Tibial artery (tissue), 4 donors: ENCODE data around the gene RUBCN.

Experiments used
- DNase-seq, 2 donors: peaks; one replicate each; pipeline ENCODE4 v3.0.0-alpha.2; 2019
- H3K27ac ChIP-seq, 2 donors: fragments of 200-600 bp; sonication (generic) in 1 of 2; 1 replicate in 1 of 2; 2 replicates in 1 of 2; pipeline ENCODE4 v1.5.1; 2018 to 2019; ENCODE audit warnings: mild to moderate bottlenecking in 1 of 2
- H3K27me3 ChIP-seq, 2 donors: fragments of 200-600 bp; sonication (generic) in 1 of 2; one replicate each; pipeline versions ENCODE4 v1.5.1 to v1.6.0; 2016 to 2019
- H3K36me3 ChIP-seq, 3 donors: fragments of 200-600 bp; sonication (generic) in 2 of 3; one replicate each; pipeline ENCODE4 v1.5.1; 2016 to 2019; ENCODE audit warnings: mild to moderate bottlenecking in 2 of 3
- H3K4me1 ChIP-seq, 4 donors: fragments of 200-600 bp; sonication (generic) in 2 of 4; 1 replicate in 3 of 4; 2 replicates in 1 of 4; pipeline ENCODE4 v1.5.1; 2016 to 2019
- H3K4me3 ChIP-seq, 2 donors: fragments of 200-600 bp; sonication (generic) in 1 of 2; 1 replicate in 1 of 2; 2 replicates in 1 of 2; pipeline ENCODE4 v1.5.1; 2018 to 2019; ENCODE audit warnings: mild to moderate bottlenecking in 2 of 2
- H3K9me3 ChIP-seq, 3 donors: fragments of 200-600 bp; sonication (generic) in 1 of 3; one replicate each; pipeline ENCODE4 v1.5.1; 2016 to 2019
- CTCF ChIP-seq, 2 experiments: fragments of 200-600 bp in 1 of 2; fragments of 450-650 bp in 1 of 2; IDR thresholded peaks; one replicate each; pipeline ENCODE4 v1.5.1; 2017 to 2019; ENCODE audit warnings: antibody characterized with exemption in 2 of 2, mild to moderate bottlenecking in 1 of 2, moderate library complexity in 1 of 2
- intact Hi-C: fragments of 100-400 bp; cut with DNase I; formaldehyde crosslinking; loops from one replicate; pipeline ENCODE4 v1.15.0; 2023; ENCODE audit warnings: low total_unique reads

RUBCN gene

GRCh38 chr3:197736491-197737318 is at the start of gene RUBCN:
RUBCN (minus strand) TSS chr3:197736904; CDS start chr3:197736719, 185 bp downstream.
- Histone ChIP-seq H3K4me1 (peaks cover 0 to 23% (median 13%) of the 10 kb centered on the region in 4 donors), H3K4me3 (peak within 1 kb of the TSS; percentile 75 to 98)
- intact Hi-C loops = no loop called here

GRCh38 chr3:197784019-197784585 is 47.4 kb upstream of the RUBCN start:
- intact Hi-C loops = no loop called here
- Histone ChIP-seq H3K27me3 (no peaks in the 10 kb centered on the region), H3K27ac (no peak overlapping the region), H3K9me3 (no peaks in the 10 kb centered on the region), H3K4me1 (no peaks in the 10 kb centered on the region), H3K36me3 (peaks cover 20 to 62% (median 38%) of the 10 kb centered on the region in 3 donors), H3K4me3 (no peak overlapping the region)
- TF ChIP-seq CTCF (IDR thresholded peaks at IDR 0.05) = no peak
- no peak for DNase-seq

More at GRCh38 chr3:197736491-197737318, at the start of gene RUBCN:
- H3K36me3 ChIP-seq = no peaks in the 10 kb centered on the region
- TF ChIP-seq CTCF (IDR thresholded peaks at IDR 0.05) = no peak
- no peaks in the 10 kb centered on the region for H3K9me3 ChIP-seq
- H3K27ac ChIP-seq = peak within 1 kb of the TSS; percentile 83 to 88
- peak; percentile 94 to 97 for DNase-seq
- no peaks in the 10 kb centered on the region for H3K27me3 ChIP-seq

GRCh38 chr3:197782230-197782629 is 45.5 kb upstream of the RUBCN start:
- no peaks in the 10 kb centered on the region for H3K9me3 ChIP-seq
- peaks cover 32 to 80% (median 57%) of the 10 kb centered on the region in 3 donors for H3K36me3 ChIP-seq
- no peak for DNase-seq
- no peak for TF ChIP-seq CTCF (IDR thresholded peaks at IDR 0.05)
- no peak overlapping the region for H3K27ac ChIP-seq
- H3K27me3 ChIP-seq = no peaks in the 10 kb centered on the region
- no peak overlapping the region for H3K4me3 ChIP-seq
- intact Hi-C loops = no loop called here
- H3K4me1 ChIP-seq = no peaks in the 10 kb centered on the region

- H3K27ac ChIP-seq = no peak overlapping the region
- H3K4me3 ChIP-seq = no peak overlapping the region
- no peak for TF ChIP-seq CTCF (IDR thresholded peaks at IDR 0.05)
- intact Hi-C loops = no loop called here
- DNase-seq = no peak
- H3K36me3 ChIP-seq = peaks cover 71 to 82% (median 81%) of the 10 kb centered on the region in 3 donors
- H3K9me3 ChIP-seq = no peaks in the 10 kb centered on the region
- H3K27me3 ChIP-seq = no peaks in the 10 kb centered on the region
- no peaks in the 10 kb centered on the region for H3K4me1 ChIP-seq
Measured at GRCh38 chr3:197775317-197775716, 38.6 kb upstream of the RUBCN start.

GRCh38 chr3:197761784-197762183 is 25.1 kb upstream of the RUBCN start:
- TF ChIP-seq CTCF (IDR thresholded peaks at IDR 0.05) = no peak
- no peaks in the 10 kb centered on the region for H3K27me3 ChIP-seq
- no peak for DNase-seq
- H3K4me1 ChIP-seq = peaks cover 0 to 2% (median 0%) of the 10 kb centered on the region in 4 donors
- intact Hi-C loops = no loop called here
- no peak overlapping the region for H3K27ac ChIP-seq
- no peaks in the 10 kb centered on the region for H3K9me3 ChIP-seq
- H3K4me3 ChIP-seq = no peak overlapping the region
- peaks cover 25 to 64% (median 52%) of the 10 kb centered on the region in 3 donors for H3K36me3 ChIP-seq
